AG10803 (cell line): ENCODE results near the gene SLC9A3.

ENCODE experiments used
- DNase-seq: peaks from one replicate; pipeline ENCODE4 v3.0.0; 2010; ENCODE audit warnings: low read depth
- H3K4me3 ChIP-seq: 2 replicates; pipeline ENCODE4 v1.5.1; 2011; ENCODE audit warnings: mild to moderate bottlenecking, low read length, control low read depth
- TF ChIP-seq, protein P1 (sequence below): conservative IDR thresholded peaks from 2 replicates; pipeline ENCODE4 v1.5.1; 2011; ENCODE audit warnings: mild to moderate bottlenecking, low read length, control low read depth, inconsistent platforms

Gene SLC9A3

DNA sequence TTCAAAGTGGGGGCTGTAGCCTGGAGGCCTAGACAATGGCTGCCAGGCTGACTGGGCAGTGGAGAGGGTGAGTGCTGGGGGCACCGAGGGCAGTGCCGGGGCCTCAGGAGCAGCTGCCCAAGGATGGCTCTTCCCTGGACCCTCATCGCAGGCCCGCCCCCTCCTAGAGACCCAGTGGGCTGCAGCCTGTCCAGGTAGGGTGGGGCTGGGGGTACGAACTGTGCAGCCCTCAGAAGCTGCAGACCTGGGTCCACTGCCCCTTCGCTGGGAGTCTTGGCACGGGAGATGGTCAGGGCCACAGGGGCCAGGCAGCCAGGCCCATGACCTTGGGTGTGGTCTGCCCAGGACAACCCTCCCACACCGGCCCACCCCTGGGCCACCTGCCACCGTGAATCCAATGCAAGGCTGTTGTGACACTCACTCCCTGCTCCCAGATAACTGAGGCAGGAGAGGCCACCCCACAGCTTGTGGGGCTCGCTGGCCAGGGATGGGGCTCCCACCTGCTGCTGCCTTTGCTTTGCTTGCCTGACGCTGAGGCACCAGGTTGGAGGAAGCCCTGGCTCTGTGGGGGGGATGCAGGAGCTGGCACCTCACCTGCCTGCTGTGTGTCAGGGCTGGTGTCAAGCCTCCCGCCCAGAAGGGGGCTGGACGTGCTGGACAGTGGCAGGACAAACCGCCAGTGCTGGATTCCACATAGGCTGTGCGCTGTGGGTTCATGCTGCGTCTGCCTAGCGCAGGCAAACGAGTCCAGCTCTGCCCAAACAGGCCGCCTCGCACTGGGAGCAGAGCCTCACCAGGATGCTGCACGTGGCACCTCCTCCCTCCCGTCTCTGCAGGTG, 23.1 kb upstream of the SLC9A3 start:
- no peak for DNase-seq
- H3K4me3 ChIP-seq = no peak overlapping the region
- TF ChIP-seq, protein P1, sequence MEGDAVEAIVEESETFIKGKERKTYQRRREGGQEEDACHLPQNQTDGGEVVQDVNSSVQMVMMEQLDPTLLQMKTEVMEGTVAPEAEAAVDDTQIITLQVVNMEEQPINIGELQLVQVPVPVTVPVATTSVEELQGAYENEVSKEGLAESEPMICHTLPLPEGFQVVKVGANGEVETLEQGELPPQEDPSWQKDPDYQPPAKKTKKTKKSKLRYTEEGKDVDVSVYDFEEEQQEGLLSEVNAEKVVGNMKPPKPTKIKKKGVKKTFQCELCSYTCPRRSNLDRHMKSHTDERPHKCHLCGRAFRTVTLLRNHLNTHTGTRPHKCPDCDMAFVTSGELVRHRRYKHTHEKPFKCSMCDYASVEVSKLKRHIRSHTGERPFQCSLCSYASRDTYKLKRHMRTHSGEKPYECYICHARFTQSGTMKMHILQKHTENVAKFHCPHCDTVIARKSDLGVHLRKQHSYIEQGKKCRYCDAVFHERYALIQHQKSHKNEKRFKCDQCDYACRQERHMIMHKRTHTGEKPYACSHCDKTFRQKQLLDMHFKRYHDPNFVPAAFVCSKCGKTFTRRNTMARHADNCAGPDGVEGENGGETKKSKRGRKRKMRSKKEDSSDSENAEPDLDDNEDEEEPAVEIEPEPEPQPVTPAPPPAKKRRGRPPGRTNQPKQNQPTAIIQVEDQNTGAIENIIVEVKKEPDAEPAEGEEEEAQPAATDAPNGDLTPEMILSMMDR = no peak

DNA sequence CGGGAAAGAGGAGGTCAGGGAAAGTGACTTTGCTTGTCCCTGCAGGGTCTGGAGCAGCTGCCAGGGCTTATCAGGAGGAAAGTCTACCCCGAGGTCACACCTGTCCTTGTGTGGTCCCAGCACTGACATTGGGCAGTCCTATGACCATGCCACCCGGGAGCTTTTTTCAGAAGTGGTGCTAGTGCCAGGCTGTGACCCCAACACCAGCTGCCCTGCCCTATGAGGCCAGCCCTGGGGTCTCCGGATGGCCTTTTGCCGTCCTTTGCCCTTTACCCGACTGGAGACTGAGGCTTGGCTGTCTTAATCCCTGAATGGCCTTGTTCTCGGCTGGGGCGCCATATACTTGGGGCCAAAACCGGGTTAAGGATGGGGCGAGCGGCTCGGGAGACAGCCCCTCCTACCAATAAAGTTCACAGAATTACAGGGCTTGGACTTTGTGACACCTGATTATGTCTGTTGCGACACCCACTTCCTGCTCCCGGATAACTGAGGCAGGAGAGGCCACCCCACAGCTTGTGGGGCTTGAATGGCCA, 22.2 kb upstream of the SLC9A3 start:
- no peak for DNase-seq
- TF ChIP-seq, protein P1 = no peak
- H3K4me3 ChIP-seq = no peak overlapping the region

DNA sequence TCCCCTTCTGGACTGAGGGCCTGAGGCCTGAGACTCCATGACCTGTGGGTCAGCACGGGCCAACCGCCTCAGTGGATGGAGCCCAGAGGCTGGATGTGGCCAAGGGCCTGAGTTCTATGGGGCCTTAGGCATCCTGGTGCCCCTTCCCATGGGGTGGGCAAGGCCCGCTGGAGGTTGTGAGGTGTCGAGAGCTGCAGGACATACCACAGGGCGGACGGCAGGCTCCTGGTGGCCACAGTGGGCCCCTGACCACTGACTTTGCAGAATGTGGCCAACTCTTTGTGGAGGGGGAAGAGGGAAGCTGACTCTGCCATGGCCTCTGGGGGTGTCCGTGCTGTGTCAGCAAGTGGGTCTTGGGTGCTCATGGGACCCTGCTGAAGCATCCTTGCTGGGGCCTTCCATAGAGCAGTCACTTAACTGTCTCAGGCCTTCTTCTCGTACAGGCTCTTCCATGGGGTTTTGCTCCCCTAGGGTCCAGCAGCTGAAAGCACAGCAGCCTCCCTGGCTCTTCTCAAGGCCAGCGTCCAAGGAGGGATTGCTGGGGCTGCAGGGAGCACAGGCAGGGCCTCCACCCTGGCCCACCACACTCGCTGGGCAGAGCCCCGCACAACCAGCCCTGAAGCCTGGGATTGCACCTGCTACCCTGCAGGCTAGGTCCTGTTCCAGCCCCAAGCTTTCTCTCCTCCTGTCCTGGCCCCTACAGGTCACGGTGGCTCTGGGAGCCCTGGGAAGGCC, 21.6 kb upstream of the SLC9A3 start:
- TF ChIP-seq, protein P1 = no peak
- H3K4me3 ChIP-seq = no peak overlapping the region
- DNase-seq = no peak

DNA sequence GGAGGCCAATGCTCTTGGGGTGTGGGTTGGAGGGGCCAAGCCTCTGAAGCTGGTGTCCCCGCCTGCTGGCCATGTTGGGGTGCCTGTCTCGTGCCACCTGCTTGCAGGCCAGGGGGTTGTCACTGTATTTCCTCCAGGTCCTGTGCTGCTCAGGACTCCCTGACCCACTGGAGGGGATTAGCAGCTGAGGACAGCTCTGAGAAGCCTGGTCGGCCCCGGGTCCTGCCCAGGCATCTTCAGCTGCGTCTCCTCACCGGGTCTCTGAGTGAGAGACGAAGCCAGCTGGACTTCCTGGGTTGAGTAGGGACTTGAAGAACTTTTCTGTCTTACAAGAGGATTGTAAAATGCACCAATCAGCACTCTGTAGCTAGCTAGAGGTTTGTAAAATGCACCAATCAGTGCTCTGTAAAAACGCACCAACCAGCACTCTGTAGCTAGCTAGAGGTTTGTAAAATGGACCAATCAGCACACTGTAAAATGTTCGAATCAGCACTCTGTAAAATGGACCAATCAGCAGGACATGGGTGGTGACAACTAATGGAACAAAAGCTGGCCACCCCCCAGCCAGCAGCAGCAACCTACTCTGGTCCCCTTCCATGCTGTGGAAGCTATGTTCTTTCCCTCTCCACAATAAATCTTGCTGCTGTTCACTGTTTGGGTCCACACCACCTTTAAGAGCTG, 20.6 kb upstream of the SLC9A3 start:
- DNase-seq = no peak
- TF ChIP-seq, protein P1 = no peak
- no peak overlapping the region for H3K4me3 ChIP-seq

DNA sequence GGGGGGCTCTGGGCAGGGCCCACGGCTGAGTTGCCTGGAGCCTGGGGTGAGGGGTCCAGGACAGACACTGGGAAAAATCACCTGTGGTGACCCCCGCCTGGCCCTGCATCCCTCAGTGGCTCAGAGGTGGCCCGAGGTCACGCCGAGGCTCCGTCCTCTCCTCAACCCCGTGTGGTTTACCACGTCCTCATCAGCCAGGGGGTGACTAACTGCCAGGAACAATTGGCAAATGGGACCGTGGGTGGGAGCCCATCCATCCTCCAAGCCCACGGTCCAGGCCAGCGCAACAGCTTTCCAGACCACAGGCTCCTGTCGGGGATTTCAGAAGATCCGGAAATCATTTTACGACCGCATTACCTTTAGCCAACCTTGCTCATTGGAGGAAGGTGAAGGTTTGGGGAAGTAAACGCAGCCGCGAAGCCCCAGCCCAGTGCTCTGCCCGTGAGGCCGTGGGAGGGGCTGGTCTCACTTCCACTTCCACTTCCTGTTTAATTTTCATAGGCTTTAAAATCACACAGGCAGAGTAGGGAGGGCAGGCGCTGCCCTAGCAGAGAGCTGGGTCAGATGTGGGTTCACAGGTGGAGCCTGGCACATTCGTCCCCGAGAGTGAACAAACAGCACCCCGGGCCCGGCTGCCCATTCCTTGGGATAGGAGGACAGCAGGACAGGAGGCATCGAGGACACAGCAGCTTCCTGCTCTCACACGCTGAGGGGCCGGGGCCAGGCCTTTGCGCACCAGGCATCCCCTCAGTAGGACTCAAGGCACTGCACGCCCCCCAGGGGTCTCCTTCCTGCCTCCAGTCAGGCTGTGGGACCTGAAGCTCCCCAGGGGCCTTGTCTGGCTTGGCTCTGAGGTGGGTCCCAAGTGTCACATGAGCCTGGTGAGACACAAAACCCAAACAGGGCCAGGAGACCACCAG, 19.8 kb upstream of the SLC9A3 start:
- TF ChIP-seq, protein P1 = no peak
- no peak overlapping the region for H3K4me3 ChIP-seq
- DNase-seq = no peak

DNA sequence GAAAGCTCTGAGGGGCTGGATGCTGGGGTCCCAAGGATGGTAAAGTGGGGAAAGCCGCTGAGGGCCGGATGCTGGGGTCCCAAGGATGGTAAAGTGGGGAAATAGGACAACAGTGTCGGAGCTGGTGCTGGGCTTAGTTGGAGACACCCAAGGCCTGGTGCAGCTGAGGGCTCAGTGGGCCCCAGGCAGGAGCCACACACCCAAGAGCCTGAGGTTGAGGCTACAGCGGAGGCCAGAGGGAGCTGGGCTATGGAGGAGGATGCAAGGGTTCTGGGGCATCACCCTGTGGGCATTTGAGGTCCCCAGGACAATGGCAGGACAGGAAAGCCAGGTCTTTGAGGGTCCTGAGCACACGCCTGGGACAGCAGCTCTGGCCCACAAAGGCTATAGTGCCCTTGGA, 19.1 kb upstream of the SLC9A3 start:
- TF ChIP-seq, protein P1 = no peak
- DNase-seq = no peak
- no peak overlapping the region for H3K4me3 ChIP-seq
